HG02642 (cell line): ENCODE results near the gene WRNIP1.

Experiments used
- ATAC-seq: cut with Tn5 transposase; IDR thresholded peaks from one replicate; pipeline ENCODE4 v1.9.1; 2021; ENCODE audit warnings: mild to moderate bottlenecking; ENCODE audit not compliant: unreplicated experiment, poor library complexity

Gene WRNIP1

DNA sequence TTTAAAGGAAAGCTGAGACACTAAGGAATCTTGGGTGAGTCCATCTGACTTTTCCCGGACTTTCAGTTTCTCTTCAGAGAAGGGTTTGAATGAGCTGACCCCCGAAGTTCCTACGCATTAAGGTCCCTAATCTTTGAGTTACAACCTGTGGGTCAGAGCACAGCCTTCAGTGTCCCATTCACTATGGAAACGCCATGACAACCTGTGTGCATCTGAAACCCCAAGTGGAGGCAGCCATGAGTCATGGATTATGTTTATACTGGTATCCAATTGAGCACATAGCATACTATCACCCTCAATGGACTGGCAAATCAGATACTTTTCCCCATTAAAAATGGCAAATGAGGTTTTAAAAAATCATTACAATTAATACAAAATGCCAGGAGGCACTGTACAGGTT lies 25.9 kb upstream of the WRNIP1 start:
- ATAC-seq: no peak

DNA sequence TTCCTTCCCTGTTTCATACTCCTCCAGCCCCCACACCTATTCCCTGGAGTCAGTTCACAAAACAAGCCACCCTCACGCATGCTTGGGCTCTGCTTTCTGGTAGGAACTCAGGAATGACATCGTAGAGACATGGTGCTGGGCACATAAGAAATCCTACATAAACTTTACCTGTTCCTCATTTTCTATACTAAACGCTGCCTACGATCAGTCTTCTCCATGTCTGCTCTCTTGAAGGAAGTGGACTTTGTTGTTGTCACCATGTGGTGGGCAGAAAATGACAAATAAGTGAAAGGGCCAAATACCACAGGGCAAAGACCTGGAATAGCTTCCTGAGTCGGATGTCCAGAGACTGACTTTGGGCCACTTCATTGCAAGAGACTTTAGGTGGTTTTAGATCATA lies 24.6 kb upstream of the WRNIP1 start:
- ATAC-seq: no peak

DNA sequence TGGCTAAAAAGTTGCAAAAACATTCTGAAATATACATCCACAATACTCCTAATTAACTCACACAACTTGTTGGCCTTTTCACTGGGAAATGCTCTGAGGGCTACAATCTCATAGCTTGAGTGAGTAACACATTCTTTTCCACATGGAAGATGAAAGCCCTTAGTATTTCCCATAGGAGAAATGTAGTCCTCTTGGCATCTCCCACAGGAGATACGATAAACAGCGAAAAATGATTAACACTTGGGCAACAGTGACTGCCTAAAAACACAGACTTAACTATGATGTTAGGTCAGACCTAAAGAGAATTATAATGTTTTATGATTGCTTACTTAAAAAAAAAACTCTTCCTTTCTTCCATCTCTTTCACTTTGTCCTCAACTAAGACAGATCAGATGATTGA lies 23.4 kb upstream of the WRNIP1 start:
- no peak for ATAC-seq

GRCh38 chr6:2743280-2744208 lies 21.6 kb upstream of the WRNIP1 start:
- no peak for ATAC-seq

- no peak for ATAC-seq
Measured at GRCh38 chr6:2744209-2744771, 20.9 kb upstream of the WRNIP1 start.

- ATAC-seq: no peak
Measured at GRCh38 chr6:2744778-2745177, 20.4 kb upstream of the WRNIP1 start.

DNA sequence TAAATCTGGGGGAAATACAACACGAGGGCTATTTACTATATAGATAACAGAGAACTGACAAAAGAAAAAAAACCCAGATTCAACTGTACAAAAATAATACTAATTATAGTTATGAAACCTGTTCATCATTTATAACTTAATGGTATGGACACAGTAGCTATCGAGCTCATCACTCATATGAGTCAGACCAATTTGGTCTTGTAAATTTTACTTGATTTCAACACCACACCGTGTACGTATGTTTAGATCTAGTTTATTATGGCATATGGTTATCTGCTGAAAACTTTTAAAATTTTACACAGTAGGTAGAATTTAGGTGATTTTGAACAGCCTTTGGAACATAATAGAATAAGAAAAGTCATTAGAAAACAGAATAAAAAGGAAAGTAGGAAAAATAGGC lies 19.9 kb upstream of the WRNIP1 start:
- no peak for ATAC-seq

DNA sequence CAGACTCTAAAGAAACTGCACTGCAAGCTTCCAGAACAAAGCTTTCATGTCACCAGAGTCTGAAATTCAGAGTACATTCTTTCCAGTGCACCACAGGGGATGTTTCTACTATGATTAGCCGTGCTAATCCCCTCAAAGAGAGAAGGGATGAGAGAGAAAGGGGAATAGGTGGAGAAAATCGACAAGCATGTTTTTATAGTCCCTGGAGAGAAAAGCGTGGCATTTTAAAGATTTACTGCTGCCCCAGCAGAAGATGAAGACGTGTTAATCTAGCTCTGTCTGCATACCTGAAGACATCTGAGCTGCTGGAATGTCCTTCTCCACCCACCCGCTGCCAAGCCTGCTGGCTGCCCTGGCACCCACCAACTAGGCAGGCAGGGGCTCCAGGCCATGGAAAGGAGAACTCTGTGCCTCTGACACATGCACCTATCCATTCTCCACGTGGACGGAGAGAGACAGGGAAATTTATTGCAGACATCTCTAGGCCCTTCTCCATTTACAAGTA lies 18.6 kb upstream of the WRNIP1 start:
- no peak for ATAC-seq

DNA sequence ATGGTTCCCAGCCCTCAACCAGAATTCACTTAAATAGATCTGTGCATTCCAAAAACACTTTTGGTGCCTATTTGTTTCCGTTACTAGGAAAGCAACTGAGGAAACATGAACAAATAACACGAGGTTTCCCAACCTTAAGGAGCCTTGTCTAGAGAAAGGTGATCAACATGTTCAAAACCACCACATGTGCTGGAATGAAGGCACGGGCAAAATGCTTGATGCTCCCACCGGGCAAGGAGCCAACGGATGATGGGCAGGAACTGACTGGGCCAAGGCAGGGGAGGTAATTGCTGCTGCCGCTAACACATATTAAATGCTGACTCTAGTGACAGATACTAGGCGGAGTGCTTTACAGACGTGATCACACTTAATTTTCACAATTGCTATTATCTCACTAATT lies 17.0 kb upstream of the WRNIP1 start:
- ATAC-seq: no peak

- no peak for ATAC-seq
Measured at GRCh38 chr6:2749969-2750600, 15.1 kb upstream of the WRNIP1 start.

- no peak for ATAC-seq
Measured at GRCh38 chr6:2750832-2751231, 14.4 kb upstream of the WRNIP1 start, which contains the start of gene MYLK4. Gene MYLK4 (minus strand): TSS chr6:2750922. CDS start chr6:2749294, 1,628 bp downstream.

- ATAC-seq: no peak
Measured at GRCh38 chr6:2751871-2752270, 13.3 kb upstream of the WRNIP1 start.

DNA sequence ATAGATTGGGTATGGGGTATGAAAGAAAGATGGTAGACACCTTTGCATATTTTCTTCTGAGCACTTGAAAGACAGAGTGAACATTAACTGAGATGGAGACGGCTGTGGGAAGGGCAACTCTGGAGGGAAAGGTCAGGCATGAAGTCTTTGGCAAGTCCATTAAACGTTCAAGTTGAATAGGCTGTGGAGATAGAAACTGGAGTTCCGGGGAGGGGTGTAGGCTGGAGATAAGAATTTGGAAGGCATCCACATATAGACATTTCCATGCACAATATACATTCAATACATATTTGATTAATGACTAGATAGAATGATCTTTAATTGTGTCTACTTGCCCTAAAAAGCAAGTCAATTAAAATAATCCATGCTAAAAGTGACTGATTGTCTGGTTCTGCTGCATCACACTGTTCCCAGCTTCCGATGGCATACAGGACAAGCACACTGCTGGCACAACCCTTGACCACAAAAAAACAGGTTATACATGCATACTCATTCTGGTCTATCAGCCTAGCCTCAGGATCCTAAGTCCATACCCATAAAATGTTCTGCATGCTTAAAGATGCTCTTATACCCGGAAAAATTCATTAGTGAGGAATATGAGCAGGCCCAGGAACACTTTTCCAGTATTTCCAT lies 12.6 kb upstream of the WRNIP1 start:
- no peak for ATAC-seq

- ATAC-seq: no peak
Measured at GRCh38 chr6:2753110-2753489, 12.1 kb upstream of the WRNIP1 start.

DNA sequence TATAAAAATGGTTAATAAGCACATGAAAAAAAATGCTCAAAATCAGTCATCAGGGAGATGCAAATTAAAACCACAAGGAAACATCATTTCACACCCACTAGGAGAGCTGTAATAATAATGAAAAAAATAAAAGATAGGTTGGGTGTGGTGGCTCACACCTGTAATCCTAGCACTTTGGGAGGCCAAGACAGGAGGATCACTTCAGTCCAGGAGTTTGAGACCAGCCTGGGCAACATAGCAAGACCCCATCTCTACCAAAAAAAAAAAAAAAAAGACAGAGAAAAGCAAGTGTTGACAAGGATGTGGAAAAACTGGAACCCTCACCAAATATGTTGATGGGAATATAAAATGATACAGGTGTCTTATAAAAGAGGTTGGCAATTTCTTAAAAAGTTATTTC lies 11.4 kb upstream of the WRNIP1 start:
- ATAC-seq: no peak

GRCh38 chr6:2754393-2754792 lies 10.8 kb upstream of the WRNIP1 start:
- no peak for ATAC-seq

- no peak for ATAC-seq
Measured at GRCh38 chr6:2754911-2755310, 10.3 kb upstream of the WRNIP1 start.

DNA sequence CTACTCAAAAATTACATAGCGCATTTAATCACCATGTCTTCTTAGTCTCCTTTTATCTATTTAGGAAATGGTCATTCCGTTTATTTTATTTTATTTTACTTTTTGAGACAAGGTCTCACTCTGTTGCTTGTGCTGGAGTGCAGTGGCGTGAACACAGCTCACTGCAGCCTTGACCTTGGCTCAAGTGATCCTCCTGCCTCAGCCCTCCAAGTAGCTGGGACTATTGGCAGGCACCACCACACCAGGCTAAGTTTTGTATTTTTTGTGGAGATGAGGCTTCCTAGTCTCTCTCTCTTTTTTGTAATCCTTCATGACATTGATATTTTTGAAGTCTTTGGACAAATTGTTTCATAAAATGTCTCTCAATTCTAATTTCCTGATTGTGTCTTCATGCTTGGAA lies 9.7 kb upstream of the WRNIP1 start:
- no peak for ATAC-seq

GRCh38 chr6:2756241-2756640 lies 9.0 kb upstream of the WRNIP1 start:
- ATAC-seq: no peak

DNA sequence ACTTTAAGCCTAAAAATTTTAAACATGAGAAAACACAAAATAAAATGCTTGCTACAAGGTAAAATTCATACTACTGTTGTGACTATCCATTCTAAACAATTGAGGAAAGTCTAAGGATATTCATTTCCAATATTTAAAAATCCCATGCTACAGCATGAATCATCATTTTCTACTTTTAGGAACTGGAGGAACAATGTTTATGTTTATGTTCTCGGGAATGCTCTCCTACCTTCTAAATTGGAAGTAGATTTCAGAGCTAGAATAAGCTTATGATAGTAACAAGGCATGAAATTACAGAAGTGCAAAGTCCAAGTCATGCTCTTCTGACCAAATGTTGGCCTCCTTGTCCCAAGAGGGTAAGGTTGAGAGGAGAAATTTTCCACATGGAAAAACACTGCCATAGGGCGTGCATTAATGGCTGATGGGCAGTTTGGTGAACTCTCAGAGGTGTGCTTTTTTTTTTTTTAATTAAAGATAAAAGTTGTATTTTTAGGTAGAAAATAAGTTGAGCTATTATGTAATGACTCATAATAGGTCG lies 8.4 kb upstream of the WRNIP1 start:
- no peak for ATAC-seq

- ATAC-seq: no peak
Measured at GRCh38 chr6:2758980-2759379, 6.2 kb upstream of the WRNIP1 start.
